ENCODE measurements around the gene TTYH1. TPM values are rescaled to one million over a fixed set of nuclear protein-coding genes. Genes with fewer than 3 reads are reported as not detected.

The TTYH1 gene
- total and polyA plus RNA-seq, 2 donors (not counting 3 experiments of a cell fraction or from before 2014, with no cell fraction given): not detected

DNA sequence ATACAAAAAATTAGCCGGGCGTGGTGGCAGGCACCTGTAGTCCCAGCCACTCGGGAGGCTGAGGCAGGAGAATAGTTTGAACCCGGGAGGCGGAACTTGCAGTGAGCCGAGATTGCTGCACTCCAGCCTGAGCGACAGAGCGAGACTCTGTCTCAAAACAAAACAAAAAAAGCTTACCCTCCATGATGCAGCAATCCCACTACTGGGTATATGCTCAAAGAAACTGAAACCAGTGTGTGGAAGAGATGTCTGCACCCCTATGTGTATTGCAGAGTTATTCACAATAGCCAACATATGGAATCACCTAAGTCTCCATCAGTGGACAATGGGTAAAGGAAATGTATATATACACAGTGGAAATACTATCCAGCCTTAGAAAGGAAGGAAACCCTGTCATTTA lies 19.6 kb upstream of the TTYH1 start:
- Histone ChIP-seq H3K4me3 (replicated peaks in 1 of 3; ENCODE audit: insufficient read depth in 1 of 3, low read depth in 1 of 3, low read length in 3 of 3) (no peak overlapping the region), H3K27me3 (ENCODE audit: control insufficient read depth in 2 of 2, insufficient read depth in 2 of 2, low read length in 2 of 2) (no peaks in the 10 kb centered on the region), H3K27ac (ENCODE audit: insufficient read depth, low read depth, low read length) (no peak overlapping the region), H3K9ac (replicated peaks; ENCODE audit: extremely low read depth, insufficient read depth, low read length) (no peak overlapping the region), H3K79me2 (ENCODE audit: control insufficient read depth, insufficient read depth, low read length) (no peaks in the 10 kb centered on the region), H3K4me2 (ENCODE audit: insufficient read depth, low read length) (no peak overlapping the region), H4K20me1 (replicated peaks; ENCODE audit: control insufficient read depth, extremely low read depth, insufficient read depth, low read length) (no peaks in the 10 kb centered on the region), H3K36me3 (ENCODE audit: control insufficient read depth in 2 of 2, extremely low read depth in 1 of 2, insufficient read depth in 2 of 2, low read length in 2 of 2) (no peaks in the 10 kb centered on the region), H2AFZ (ENCODE audit: low read depth, low read length) (no peak overlapping the region), H3K4me1 (ENCODE audit: control insufficient read depth, extremely low read depth, insufficient read depth, low read length) (no peaks in the 10 kb centered on the region), H3K9me3 (replicated peaks; ENCODE audit: control insufficient read depth, insufficient read depth, low read length) (no peaks in the 10 kb centered on the region), H3K9me1 (replicated peaks; ENCODE audit: control insufficient read depth, extremely low read depth, insufficient read depth, low read length) (no peaks in the 10 kb centered on the region)
- dilution Hi-C loops (cut with MboI; ENCODE audit: extremely low pct_ligation_motif_present, low sequenced_read_pairs): no loop called here
- FAIRE-seq (no peak), DNase-seq (ENCODE audit: low read depth, low spot score) (no peak)
- BruUV-seq (replicated peaks): no TSS peak
- intact Hi-C loops (cut with micrococcal nuclease): no loop called here
- ChIA-PET POLR2A (no interaction called here), CTCF (no interaction called here)
- TF ChIP-seq POLR2AphosphoS5 (IDR thresholded peaks at IDR 0.05; ENCODE audit: insufficient read depth, low read depth, low read length) (no peak), GATA2 (IDR thresholded peaks at IDR 0.05; ENCODE audit: insufficient read depth, insufficient read length, low read depth, low read length) (no peak), EZH2 (IDR thresholded peaks at IDR 0.05; ENCODE audit: borderline replicate concordance, low read depth, low read length, severe bottlenecking) (no peak), JUN (IDR thresholded peaks at IDR 0.05; ENCODE audit: borderline replicate concordance, insufficient read depth, insufficient read length, low read depth) (no peak), FOS (IDR thresholded peaks at IDR 0.05; ENCODE audit: borderline replicate concordance, insufficient read depth, low read length) (no peak)
- TF ChIP-seq, protein P1, sequence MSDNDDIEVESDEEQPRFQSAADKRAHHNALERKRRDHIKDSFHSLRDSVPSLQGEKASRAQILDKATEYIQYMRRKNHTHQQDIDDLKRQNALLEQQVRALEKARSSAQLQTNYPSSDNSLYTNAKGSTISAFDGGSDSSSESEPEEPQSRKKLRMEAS (IDR thresholded peaks at IDR 0.05; ENCODE audit: insufficient read depth, insufficient read length): no peak
- TF ChIP-seq, protein P2, sequence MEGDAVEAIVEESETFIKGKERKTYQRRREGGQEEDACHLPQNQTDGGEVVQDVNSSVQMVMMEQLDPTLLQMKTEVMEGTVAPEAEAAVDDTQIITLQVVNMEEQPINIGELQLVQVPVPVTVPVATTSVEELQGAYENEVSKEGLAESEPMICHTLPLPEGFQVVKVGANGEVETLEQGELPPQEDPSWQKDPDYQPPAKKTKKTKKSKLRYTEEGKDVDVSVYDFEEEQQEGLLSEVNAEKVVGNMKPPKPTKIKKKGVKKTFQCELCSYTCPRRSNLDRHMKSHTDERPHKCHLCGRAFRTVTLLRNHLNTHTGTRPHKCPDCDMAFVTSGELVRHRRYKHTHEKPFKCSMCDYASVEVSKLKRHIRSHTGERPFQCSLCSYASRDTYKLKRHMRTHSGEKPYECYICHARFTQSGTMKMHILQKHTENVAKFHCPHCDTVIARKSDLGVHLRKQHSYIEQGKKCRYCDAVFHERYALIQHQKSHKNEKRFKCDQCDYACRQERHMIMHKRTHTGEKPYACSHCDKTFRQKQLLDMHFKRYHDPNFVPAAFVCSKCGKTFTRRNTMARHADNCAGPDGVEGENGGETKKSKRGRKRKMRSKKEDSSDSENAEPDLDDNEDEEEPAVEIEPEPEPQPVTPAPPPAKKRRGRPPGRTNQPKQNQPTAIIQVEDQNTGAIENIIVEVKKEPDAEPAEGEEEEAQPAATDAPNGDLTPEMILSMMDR (IDR thresholded peaks at IDR 0.05; ENCODE audit: extremely low read depth in 1 of 2, insufficient read depth in 1 of 2, low read depth in 1 of 2, low read length in 2 of 2): no peak
